ENCODE results near the gene OSBPL5.
A peak's percentile ranks its signal among the peaks of the same experiment; 100 is the strongest.

The OSBPL5 gene

GRCh38 chr11:3057069-3057963 lies 107.8 kb downstream of the OSBPL5 start, which contains the start of gene CARS1:
CARS1 (minus strand) TSS chr11:3057423; CDS start chr11:3057367, 56 bp downstream.
- TF ChIP-seq CTCF (IDR thresholded peaks at IDR 0.05; ENCODE audit: insufficient read depth, low read length, missing control alignments) = no peak
- ChIA-PET POLR2A (interaction anchor here (0.8 to 2.0 kb wide), 6 partner anchors 11 to 128 kb away, joined by 3 to 8 read pairs (median 4); partner anchors contain the start of genes OSBPL5 and PHLDA2), CTCF (interaction anchor here (1.0 to 3.9 kb wide), 5 partner anchors 12 to 54 kb away, joined by 3 to 19 read pairs (median 4); no protein-coding TSS in a partner anchor)
- peak within 1 kb of the TSS; percentile 98 for H3K4me3 ChIP-seq (ENCODE audit: low read depth, low read length)
- peak; percentile 40 for DNase-seq (ENCODE audit: low read depth, low spot score)

- DNase-seq (ENCODE audit: low read depth, low spot score) = no peak
- peak overlapping the region; percentile 98 for H3K4me3 ChIP-seq (ENCODE audit: low read depth, low read length)
- CTCF ChIA-PET = interaction anchor here (1.0 to 3.9 kb wide), 4 partner anchors 18 to 53 kb away, joined by 3 to 19 read pairs (median 10); no protein-coding TSS in a partner anchor
- no peak for TF ChIP-seq CTCF (IDR thresholded peaks at IDR 0.05; ENCODE audit: insufficient read depth, low read length, missing control alignments)
- POLR2A ChIA-PET = interaction anchor here (1.0 to 2.0 kb wide), 4 partner anchors 33 to 108 kb away, joined by 3 to 8 read pairs (median 4); partner anchors contain the start of gene OSBPL5
Observed at GRCh38 chr11:3056296-3057068, 108.6 kb downstream of the OSBPL5 start.

GRCh38 chr11:3055891-3056290 lies 109.2 kb downstream of the OSBPL5 start:
- no peak for TF ChIP-seq CTCF (IDR thresholded peaks at IDR 0.05; ENCODE audit: insufficient read depth, low read length, missing control alignments)
- POLR2A ChIA-PET = no interaction called here
- H3K4me3 ChIP-seq (ENCODE audit: low read depth, low read length) = peak overlapping the region; percentile 98
- no peak for DNase-seq (ENCODE audit: low read depth, low spot score)
- CTCF ChIA-PET = interaction anchor here (1.1 to 3.9 kb wide), 3 partner anchors 18 to 36 kb away, joined by 3 to 19 read pairs (median 17); no protein-coding TSS in a partner anchor

GRCh38 chr11:3052567-3052966 lies 112.5 kb downstream of the OSBPL5 start:
- CTCF ChIA-PET = interaction anchor here (0.9 to 10.8 kb wide), 3 partner anchors 17 to 39 kb away, joined by 4 to 109 read pairs (median 77); no protein-coding TSS in a partner anchor
- no peak overlapping the region for H3K4me3 ChIP-seq (ENCODE audit: low read depth, low read length)
- no peak for DNase-seq (ENCODE audit: low read depth, low spot score)
- TF ChIP-seq CTCF (IDR thresholded peaks at IDR 0.05; ENCODE audit: insufficient read depth, low read length, missing control alignments) = no peak
- POLR2A ChIA-PET = no interaction called here

- TF ChIP-seq CTCF (IDR thresholded peaks at IDR 0.05; ENCODE audit: insufficient read depth, low read length, missing control alignments) = no peak
- ChIA-PET CTCF (interaction anchor here (7.4 to 10.8 kb wide), 2 partner anchors 16 to 37 kb away, joined by 77 to 109 read pairs; no protein-coding TSS in a partner anchor), POLR2A (interaction anchor here (1.0 kb wide), 1 partner anchor 61 kb away, joined by 3 read pairs; no protein-coding TSS in a partner anchor)
- H3K4me3 ChIP-seq (ENCODE audit: low read depth, low read length) = no peak overlapping the region
- DNase-seq (ENCODE audit: low read depth, low spot score) = no peak
Observed at GRCh38 chr11:3052109-3052479, 113.0 kb downstream of the OSBPL5 start.
